Heart right ventricle (tissue), 16 donors: ENCODE results near the gene EEPD1. TPM values are rescaled to one million over a fixed set of nuclear protein-coding genes. Genes with fewer than 3 reads are reported as not detected.

Experiments used
- ATAC-seq, 8 donors: fragments of 200-7000 bp; cut with Tn5 transposase; one replicate each; pipeline ENCODE4 v1.9.1; 2020; ENCODE audit warnings: mild to moderate bottlenecking in 8 of 8, moderate library complexity in 8 of 8, moderate number of reproducible peaks in 1 of 8
- DNase-seq, 2 donors: peaks; one replicate each; pipeline ENCODE4 v3.0.0-alpha.2; 2020
- H3K27ac ChIP-seq, 10 donors: fragments of 200-600 bp; sonication (generic) in 2 of 10; one replicate each; pipeline versions ENCODE4 v1.5.0 to v1.8.0; 2020 to 2022; ENCODE audit warnings: mild to moderate bottlenecking in 3 of 10
- H3K27me3 ChIP-seq, 7 donors: fragments of 200-600 bp; one replicate each; pipeline ENCODE4 v1.8.0; 2021 to 2022; ENCODE audit warnings: mild to moderate bottlenecking in 2 of 7
- H3K36me3 ChIP-seq, 9 donors: fragments of 200-600 bp; sonication (generic) in 1 of 9; one replicate each; pipeline versions ENCODE4 v1.5.0 to v1.8.0; 2020 to 2022; ENCODE audit warnings: mild to moderate bottlenecking in 2 of 9
- H3K4me1 ChIP-seq, 9 donors: fragments of 200-600 bp; sonication (generic) in 1 of 9; one replicate each; pipeline versions ENCODE4 v1.5.0 to v1.8.0; 2020 to 2022; ENCODE audit warnings: mild to moderate bottlenecking in 4 of 9
- H3K4me3 ChIP-seq, 10 donors: fragments of 200-600 bp; sonication (generic) in 2 of 10; one replicate each; pipeline versions ENCODE4 v1.5.0 to v1.8.0; 2020 to 2022; ENCODE audit warnings: mild to moderate bottlenecking in 7 of 10, moderate library complexity in 2 of 10
- H3K9me3 ChIP-seq, 11 donors: fragments of 200-600 bp in 10 of 11; sonication (generic) in 2 of 11; one replicate each; pipeline versions ENCODE4 v1.5.0 to v1.8.0; 2013 to 2022; ENCODE audit warnings: mild to moderate bottlenecking in 2 of 11, control low read depth in 1 of 11, moderate library complexity in 1 of 11
- CTCF ChIP-seq, 9 donors: fragments of 200-600 bp; sonication (generic) in 2 of 9; IDR thresholded peaks; one replicate each; pipeline versions ENCODE4 v1.5.0 to v1.8.0; 2021 to 2022; ENCODE audit warnings: antibody characterized with exemption in 9 of 9, mild to moderate bottlenecking in 5 of 9, moderate library complexity in 1 of 9
- WGBS, 2 donors: extraction: QIAGEN DNeasy Blood & Tissue Kit; methylation state at CpG; one replicate each; pipeline ENCODE4 v1.1.7; 2013; ENCODE audit warnings: inconsistent platforms in 1 of 2; 5-methylcytosine and 5-hydroxymethylcytosine counted together
- intact Hi-C, 10 donors: fragments of 100-400 bp; cut with DNase I; formaldehyde crosslinking; loops; one replicate each; pipeline versions ENCODE4 v1.11.1 to v1.14.2; 2022
- polyA plus RNA-seq, 2 donors: library from polyadenylated mRNA; stranded (reverse); fragments of 200-250 nt; gene quantifications; one replicate each; pipeline ENCODE4 v1.2.3, GENCODE V29; 2013
- total RNA-seq, 10 donors: library from RNA; stranded (reverse); fragmentation: NEBNext Ultra II Directional in 3 of 10; extraction: Animal tissue kit (Norgen Biotek cat#: 25700) in 3 of 10; gene quantifications; one replicate each; pipeline versions ENCODE4 v1.2.1 to v1.2.4, GENCODE V29; 2021 to 2023
- donor health status: Arrhythmogenic right ventricular cardiomyopathy.
- donor health status: ischemic (EF 13 %, LVEDD 7.1; RV severe dilation, severe dysfunction).
- donor health status: healthy with polysubstance abuse.
- donor health status: DM: no; HTN: yes; CAD: no.
- donor health status: DM: no; HTN: no; CAD: no.
- donor health status: ischemic (EF 25% LVEDD 6.9; RV normal size, moderate dysfunction).
- donor health status: ischemic (EF 25% LVEDD 5.7; RV mildly dilated, moderate dysfunction).
- donor health status: healthy.
- donor health status: DM: yes; HTN: yes; CAD: no.
- donor health status: Ischemic cardiomyopathy.
- donor health status: ischemic (EF 35%, LVEDD 5.7; RV mildly dilated, moderate dysfunction).
- donor health status: nonischemic (EF 11% LVEDD 7.7; RV severe dilation, severe dysfunction).
- donor health status: DM: yes; HTN: yes; CAD: no.
- donor health status: PGD.
- donor health status: ischemic (EF 29% LVEDD 5.4; RV normal size, mild dysfunction).
- donor health status: nonischemic (EF 23%, LVEDD 6.1; RV moderate dilation, normal function).

Gene EEPD1
- total and polyA plus RNA-seq, 12 donors: 6.1 to 15.2 (median 8.4) TPM

- intact Hi-C loops: no loop called here
- Histone ChIP-seq H3K27me3 (no peaks in the 10 kb centered on the region), H3K9me3 (no peaks in the 10 kb centered on the region), H3K4me1 (peaks cover 1 to 24% (median 12%) of the 10 kb centered on the region in 9 donors), H3K27ac (no peak overlapping the region), H3K4me3 (no peak overlapping the region), H3K36me3 (no peaks in the 10 kb centered on the region)
- DNase-seq (no peak), ATAC-seq (no peak)
- no peak for TF ChIP-seq CTCF (IDR thresholded peaks at IDR 0.05)
- 84 to 85% methylated on average over 9 of the region's 9 CpGs for WGBS, 2 donors
These were observed 156.2 kb downstream of the EEPD1 start for GRCh38 chr7:36309301-36309700.

GRCh38 chr7:36309716-36310115 is 156.7 kb downstream of the EEPD1 start:
- H3K36me3 ChIP-seq: no peaks in the 10 kb centered on the region
- no peak for TF ChIP-seq CTCF (IDR thresholded peaks at IDR 0.05)
- H3K27me3 ChIP-seq: no peaks in the 10 kb centered on the region
- no peaks in the 10 kb centered on the region for H3K9me3 ChIP-seq
- no peak for DNase-seq
- H3K4me1 ChIP-seq: peaks cover 0 to 20% (median 8%) of the 10 kb centered on the region in 9 donors
- no peak overlapping the region for H3K27ac ChIP-seq
- WGBS, 2 donors: 92 to 94% methylated on average over 8 of the region's 8 CpGs
- intact Hi-C loops: loop anchor here in 2 of 10 donors (5.0 to 10.0 kb wide), 2 partner anchors 395 to 1527 kb away; no protein-coding TSS in a partner anchor
- H3K4me3 ChIP-seq: no peak overlapping the region
- ATAC-seq: no peak

- Histone ChIP-seq H3K27ac (no peak overlapping the region), H3K9me3 (no peaks in the 10 kb centered on the region), H3K36me3 (no peaks in the 10 kb centered on the region), H3K4me3 (no peak overlapping the region), H3K4me1 (peaks cover 0 to 26% (median 8%) of the 10 kb centered on the region in 9 donors), H3K27me3 (no peaks in the 10 kb centered on the region)
- DNase-seq: no peak
- 87 to 88% methylated on average over 8 of the region's 8 CpGs for WGBS, 2 donors
- intact Hi-C loops: loop anchor here in 2 of 10 donors (5.0 to 10.0 kb wide), 2 partner anchors 396 to 1529 kb away; no protein-coding TSS in a partner anchor
- ATAC-seq: no peak
- no peak for TF ChIP-seq CTCF (IDR thresholded peaks at IDR 0.05)
These were observed 157.8 kb downstream of the EEPD1 start for GRCh38 chr7:36310897-36311296.

- Histone ChIP-seq H3K27ac (no peak overlapping the region), H3K36me3 (no peaks in the 10 kb centered on the region), H3K9me3 (no peaks in the 10 kb centered on the region), H3K4me1 (peaks cover 0 to 27% (median 8%) of the 10 kb centered on the region in 9 donors), H3K4me3 (no peak overlapping the region), H3K27me3 (no peaks in the 10 kb centered on the region)
- ATAC-seq (no peak), DNase-seq (no peak)
- intact Hi-C loops: loop anchor here in 2 of 10 donors (5.0 to 10.0 kb wide), 2 partner anchors 397 to 1529 kb away; no protein-coding TSS in a partner anchor
- no peak for TF ChIP-seq CTCF (IDR thresholded peaks at IDR 0.05)
- WGBS, 2 donors: 86 to 89% methylated on average over 7 of the region's 7 CpGs
These were observed 158.5 kb downstream of the EEPD1 start for GRCh38 chr7:36311539-36311938.
